Fibroblast of peridontal ligament (primary cell): Measurements from ENCODE around the gene IDUA.

Experiments
- DNase-seq: peaks from one replicate; pipeline ENCODE4 v3.0.0-alpha.2; 2010; ENCODE audit errors: extremely low read depth

IDUA gene

DNA sequence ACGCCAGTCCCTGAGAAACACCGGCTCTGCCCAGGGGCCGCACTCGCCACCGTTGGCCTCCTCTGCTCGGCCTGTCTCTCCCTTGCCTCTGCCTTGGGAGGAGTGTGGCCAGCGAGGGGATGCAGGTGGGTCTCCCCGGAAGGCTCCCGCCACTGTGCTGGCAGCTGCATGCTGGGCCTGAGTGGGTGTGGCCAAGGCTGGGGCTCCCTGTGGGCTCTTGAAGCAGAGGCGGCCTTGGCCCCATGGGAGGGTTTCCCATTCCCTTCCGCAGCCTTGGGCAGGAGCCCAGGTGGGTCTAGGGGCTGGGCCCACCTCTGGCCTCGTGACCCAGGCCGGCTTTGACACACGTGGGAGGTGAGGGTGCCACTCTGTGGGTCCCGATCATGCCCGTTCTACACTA, 43.7 kb downstream of the IDUA start:
- DNase-seq: no peak

DNA sequence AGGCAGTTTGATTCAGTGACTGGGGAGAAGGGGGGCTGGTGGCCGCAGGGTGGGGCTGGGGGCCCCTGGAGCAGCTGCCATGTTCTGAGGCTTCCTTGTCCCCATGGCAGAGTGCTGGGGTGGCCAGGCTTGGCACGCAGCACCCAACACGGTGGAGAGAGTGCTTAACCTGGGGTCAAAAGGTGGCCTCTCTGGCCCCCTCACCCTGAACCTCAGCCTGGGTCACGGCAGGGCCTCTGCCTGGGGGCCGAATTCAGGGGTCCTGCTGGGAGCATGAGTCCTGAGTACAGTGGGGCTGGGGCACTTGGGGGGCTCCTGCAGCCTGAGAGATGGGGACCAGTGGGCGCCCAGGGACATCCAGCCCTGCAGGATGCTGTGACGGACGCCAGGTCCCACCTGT, 44.5 kb downstream of the IDUA start:
- DNase-seq: no peak

DNA sequence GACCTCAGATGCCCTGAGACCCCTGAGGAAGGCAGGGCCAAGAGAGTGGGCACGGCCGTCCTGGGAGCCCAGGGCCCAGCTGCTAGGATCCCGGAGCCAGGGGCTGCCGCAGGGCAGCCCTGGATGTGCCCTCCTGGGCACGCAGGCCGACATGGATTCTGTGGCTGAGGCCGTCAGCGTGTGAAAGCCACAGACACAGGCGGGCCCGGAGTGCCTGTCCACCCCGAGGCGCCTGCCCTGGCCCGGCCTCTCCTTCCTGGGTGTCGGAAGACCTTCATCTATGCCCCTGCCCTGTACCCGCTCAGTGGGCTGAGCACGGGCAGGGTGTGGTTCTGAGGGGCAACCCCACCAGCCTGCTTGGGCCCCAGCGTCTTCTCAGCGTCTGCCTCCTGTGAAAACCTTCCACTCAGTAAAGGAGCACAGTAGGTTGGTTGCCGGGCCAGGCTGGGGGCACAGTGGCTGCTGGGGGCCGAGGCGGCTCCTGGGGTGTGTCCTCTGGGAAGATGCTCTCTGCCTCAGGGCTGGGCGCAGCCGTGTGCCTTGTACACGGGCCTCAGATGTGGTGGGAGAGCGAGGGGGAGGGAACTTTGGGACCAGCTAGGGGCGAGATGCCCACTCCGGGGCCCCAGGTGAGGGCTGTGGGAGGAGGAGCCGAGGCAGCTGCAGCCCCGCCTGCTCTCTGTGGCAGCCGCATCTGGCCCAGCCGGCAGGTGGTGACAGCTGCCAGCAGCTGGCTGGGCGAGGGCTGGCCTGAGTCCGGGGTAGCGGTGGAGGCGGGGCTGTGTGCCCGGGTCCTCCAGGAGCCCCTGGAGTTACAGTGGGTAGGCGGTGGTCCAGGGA, 45.3 kb downstream of the IDUA start:
- DNase-seq: no peak

DNA sequence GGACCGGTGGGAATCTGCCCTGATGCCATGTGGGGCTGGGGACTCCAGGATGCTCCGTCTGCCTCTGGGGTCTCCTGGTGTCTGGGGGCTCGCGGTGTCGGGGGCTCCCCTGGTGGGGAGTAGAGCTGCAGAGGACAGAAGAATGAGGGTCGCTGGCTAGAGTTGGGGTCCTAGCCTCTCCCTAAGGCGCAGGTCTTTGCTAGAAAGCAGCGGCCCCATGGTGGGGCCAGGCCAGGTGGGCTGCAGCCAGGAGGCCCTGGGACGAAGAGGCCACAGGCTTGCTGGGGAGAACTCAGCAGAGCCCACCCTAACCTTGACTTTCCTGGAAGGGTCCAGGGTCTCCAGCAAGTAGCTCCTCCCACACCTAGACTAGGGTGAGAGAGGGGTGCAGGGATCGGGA, 46.0 kb downstream of the IDUA start:
- no peak for DNase-seq

DNA sequence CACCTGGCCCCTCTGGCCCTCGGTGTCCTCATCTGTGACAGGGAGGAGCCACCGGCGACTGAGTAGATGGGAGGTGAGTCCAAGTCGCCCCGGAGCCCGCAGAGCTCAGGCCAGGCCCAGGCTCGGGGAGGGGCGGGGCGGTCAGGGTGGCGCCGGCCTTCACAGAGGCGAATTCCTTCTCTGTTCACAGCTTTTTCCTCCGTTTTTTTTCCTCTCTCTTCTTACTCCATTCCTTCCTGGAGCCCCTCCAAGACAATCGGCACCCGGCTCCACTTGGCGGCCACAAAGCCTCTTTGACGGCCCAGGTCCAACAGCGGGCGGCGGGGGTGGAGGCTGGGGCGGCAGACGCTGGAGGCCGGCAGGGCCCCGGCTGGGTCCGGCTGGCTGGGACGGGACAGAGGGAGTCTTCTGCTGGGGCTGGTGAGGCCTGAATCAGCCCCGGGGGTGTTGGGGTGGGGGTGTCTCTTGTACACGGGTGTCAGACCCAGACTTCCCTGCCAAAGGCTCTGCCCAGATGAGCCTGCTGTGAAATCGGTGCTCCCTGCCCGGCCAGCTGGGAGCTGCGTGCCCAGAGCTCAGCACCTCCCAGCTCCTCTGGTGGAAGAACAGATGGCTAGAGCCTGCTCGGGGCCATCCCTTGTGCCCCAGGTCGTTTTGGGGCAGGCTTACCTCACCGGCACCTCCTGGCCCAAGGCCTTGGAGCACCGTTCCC, 47.2 kb downstream of the IDUA start:
- peak; percentile 78 for DNase-seq

DNA sequence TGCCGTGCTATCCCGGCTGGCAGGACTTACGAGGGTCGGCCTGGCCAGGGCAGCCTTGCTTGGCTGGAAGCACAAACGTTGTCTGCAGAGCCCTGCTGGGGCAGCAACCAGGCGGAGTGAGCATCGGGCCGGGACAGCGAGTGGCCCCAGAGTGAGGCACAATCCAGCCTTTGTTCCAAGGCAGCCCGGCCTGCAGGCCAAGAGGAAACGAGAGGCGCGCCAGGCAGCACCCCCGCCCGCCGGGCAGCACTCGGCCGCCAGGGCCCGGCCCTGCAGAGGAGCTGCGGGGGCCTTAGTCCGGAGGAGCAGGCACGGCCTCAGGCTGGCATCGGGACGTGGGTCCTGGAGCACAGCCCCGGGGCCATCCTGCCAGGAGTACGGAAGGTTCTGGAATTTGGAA, 48.7 kb downstream of the IDUA start:
- DNase-seq: no peak

DNA sequence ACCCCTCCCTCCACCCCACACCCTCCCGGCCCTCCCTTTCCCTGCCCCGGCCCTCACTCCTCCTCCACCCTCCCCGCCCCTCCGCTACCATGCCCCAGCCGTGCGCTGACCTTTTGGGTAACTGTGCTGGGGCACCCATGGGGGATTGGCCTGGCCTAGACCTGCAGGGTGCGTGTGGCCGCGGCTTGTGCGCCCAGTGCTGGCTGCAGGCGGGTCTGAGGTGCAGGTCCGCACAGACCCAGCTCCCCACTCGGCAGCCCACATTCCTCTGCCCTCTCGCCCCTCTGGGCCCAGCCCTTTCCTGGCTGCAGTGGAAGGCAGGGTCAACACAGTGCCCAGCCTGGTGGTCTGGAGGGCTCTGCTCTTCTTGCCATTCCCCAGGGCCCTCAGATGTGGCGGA, 49.3 kb downstream of the IDUA start:
- DNase-seq: no peak

DNA sequence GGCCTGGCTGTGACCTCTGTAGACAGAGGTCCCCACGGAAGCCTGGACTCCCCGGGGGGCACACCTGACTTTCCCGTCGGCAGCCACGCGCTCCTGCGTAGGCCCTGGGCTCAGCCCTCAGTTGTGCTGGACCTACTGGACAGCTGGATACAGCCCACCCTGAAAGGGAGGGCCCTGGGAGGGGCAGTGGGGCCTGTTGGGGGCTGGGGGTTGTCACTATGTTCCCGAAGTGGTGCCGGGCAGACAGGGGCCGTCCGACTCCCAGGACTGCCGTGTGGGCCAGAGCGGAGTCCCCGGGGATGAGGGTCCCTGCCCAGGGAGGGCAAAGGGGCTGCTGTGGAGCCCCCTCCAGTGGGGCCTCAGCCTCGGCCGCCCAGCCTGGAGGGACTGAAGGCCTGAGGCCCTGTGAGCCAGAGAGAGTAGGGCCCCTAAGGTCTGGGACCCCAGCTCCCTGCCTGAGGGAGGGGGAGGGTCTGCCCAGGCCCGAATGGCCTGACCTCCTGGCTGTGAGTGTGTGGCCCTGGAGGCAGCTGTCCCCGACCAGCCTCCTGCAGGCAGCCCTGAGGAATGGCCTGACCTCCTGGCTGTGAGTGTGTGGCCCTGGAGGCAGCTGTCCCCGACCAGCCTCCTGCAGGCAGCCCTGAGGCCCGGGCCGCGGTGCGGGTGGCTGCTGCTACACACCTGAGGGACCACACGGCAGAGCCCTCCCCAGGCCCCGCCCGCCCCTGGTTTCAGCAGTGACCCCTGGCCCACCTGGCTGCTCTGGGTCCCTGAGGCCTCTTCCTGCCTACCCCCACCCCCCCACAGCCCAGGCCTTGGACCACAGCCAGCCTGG, 50.3 kb downstream of the IDUA start:
- no peak for DNase-seq

DNA sequence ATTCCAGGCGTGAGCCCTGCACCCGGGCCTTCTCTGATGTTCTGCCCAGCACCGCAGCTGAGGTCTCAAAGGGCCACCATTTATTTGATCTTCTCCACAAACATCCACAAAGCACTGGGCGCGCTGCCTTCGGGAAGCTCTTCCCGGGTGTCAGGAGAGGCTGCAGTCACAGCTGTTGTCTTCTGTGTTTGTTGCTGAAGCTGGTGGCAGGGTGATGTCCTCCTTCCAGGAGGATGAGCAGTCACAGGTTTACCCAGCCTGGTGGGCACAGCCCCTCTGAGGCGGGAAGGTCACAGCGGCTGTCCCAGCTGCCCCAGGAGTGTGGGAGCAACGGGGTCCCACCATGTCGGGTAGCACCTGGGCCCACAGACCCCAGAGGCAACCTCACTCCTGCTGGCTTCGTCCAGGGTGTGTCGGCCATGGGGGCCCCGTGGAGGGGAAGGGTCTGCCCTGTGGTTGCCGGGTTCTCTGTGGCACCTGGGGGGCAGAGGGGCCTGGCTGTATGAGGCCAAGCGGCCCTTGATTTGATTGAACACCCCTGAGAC, 52.2 kb downstream of the IDUA start:
- DNase-seq: no peak

DNA sequence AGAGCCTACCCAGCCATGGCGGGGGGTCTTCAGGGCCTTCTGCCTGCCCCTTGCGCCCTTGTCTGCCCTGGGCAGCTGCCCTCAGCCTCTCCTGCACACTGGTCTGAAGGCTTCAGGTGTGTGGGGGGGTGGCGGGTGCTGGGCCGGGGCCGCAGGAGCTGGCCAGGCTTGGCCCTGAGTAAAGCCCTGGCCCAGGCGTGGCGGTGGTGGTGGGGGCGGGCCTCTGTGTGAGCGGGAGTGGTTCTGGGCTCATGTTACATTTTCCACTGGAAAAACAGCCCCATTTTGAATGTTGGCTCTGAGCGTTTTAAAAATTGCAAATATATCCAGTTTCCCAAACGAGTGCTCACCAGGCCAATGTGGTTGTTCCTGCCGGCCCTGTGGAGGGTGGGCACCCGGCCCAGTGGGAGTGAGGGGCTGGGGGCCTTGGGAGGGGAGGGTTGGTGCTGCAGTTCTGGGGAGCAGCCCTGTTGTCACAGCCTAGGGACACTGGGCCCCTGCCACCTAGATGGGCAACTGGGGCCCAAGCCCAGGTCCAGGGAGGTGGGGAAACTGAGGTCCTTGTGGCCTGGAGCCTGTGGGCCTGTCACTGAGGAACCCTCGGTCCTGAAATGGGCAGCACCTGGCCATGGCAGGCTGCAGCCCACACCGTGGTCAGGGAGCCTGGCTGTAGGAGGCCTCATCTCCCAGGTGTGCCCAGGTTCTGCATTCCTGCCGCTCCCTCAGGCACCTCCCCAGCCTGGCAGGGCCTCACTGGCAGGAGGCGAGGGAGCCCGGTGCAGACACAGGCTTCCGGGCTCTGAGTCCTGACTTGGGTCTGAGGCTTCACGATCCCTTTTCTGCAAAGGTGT, 52.9 kb downstream of the IDUA start:
- peak; percentile 66 for DNase-seq

DNA sequence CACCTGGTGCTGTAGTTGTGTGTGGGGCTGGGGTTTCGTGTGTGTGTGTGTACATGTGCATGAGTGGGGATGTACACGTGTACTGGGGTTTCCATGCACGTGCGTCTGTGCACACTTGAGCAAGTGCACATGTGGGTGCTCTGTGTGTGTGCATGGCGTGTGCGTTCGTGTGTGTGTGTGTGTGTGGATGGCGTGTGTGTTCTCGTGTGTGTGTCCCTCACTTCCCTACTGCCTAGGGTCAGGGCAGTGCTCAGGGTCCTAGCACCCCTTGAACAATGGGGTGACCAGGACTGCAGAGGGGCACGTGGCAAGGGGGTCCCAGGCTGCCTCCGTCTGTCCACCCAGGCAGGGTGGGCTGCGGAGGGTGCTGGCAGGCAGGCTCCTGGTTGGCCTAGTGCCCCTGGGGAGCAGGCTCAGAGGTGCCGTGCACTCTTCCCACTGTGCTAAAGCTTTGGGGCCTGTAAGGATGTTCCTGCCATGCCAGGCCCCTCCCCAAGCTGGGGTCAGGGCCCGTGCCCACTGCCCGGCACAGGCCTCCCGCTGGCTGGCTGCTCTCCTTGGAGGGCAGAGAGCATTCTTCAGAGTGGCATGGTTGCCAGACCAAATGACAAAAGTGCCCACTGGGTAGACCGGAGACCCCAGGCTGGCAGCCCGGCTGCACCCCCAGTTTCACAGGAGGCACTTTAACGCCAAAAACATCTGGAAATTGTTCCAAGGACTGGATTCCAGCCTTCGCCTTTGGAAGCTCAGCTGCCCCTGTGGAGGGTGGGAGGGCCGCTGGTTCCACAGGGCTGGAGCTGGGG, 53.7 kb downstream of the IDUA start:
- no peak for DNase-seq

DNA sequence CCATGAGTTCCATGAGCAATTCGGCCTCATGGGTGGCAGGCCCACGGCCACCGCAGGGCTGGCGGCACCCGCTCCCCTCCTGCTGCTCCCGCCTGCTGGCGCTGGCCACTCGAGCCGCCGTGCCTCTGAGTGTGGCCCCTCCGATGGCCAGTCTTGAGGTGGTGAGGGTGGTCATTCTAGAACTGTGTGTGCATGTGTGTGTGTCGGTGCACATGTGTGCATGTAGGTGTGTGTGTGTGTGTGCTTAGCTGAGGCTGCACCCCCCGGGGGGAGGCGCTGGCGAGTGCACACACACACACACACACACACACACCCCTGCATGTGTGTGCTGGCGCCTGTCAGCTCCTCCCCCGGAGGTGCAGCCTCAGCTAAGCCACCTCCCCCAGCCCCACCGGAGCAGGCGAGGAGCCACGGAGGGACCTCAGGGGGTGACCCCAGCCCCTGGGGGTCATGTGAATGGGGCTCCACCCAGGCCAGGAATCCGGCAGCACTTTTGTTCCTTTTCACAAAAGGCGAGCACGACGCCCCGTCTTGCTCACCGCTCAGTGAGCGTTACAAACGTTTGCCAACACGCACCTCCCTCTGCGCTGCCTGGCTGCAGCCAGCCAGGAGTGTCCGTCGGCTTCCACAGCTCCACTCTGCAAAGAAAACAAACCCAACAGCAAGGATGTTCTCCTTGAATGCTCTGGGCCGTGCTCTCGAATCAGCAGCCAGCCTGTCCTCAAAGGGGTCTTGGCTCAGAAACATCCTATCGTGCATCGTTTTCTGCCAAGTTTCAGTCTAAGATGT, 54.5 kb downstream of the IDUA start:
- peak; percentile 61 for DNase-seq

DNA sequence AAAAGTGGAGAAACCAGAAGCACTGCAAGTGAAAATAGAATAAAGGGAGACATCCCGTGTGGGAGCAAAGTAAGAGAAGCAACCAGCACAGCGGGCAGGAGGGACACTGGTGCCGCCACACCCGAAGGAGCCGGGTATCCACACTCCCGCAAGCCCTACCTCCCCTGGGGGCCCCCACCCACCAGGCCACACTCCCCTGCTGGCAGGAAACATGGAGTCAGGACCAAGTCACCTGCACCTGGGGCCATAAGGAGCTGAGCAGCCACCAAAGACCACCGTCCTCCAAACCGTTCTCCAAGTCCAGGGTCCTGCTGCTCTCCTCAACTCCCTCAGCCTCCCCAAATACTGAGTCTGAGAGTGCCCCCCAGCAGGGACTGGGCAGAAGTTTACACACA, 55.1 kb downstream of the IDUA start:
- no peak for DNase-seq

DNA sequence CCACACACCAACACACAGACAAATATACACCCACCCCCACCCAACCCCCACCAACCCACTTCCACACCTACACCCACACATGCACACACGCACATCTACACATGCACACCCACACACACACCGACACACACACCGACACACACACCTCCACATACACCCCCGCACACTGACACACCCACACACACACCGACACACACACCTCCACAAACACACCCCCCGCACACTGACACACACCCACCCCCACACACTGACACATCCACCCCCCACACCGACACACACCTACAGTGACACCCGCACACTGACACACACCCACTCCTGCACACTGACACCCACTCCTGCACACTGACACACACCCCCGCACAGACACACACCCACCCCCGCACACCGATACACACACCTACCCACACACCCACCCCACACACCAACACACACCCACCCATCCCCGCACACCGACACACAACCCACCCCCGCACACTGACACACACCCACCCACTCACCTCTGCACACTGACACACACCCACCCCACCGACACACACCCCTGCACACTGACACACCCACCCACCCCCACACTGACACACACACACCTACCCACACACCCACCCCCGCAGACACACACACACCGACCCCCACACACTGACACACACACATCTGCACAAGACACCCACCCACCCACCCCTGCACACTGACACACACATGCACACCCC, 55.7 kb downstream of the IDUA start:
- no peak for DNase-seq

DNA sequence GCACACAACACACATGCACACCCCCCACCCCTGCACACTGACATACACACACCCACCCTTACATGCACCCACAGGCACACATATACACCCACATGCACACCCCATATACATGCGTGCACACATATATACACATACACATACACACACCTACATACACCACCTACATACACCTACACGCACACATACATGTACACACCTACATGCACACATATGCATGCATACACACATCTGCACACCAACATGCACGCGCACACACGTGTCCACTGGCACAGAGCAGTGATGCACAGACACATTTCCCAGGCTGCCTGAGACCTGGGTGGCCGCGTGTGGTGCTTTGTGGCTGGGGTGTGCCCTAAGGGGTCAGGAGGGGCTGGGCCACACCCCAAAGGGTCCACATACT, 56.3 kb downstream of the IDUA start:
- DNase-seq: no peak

DNA sequence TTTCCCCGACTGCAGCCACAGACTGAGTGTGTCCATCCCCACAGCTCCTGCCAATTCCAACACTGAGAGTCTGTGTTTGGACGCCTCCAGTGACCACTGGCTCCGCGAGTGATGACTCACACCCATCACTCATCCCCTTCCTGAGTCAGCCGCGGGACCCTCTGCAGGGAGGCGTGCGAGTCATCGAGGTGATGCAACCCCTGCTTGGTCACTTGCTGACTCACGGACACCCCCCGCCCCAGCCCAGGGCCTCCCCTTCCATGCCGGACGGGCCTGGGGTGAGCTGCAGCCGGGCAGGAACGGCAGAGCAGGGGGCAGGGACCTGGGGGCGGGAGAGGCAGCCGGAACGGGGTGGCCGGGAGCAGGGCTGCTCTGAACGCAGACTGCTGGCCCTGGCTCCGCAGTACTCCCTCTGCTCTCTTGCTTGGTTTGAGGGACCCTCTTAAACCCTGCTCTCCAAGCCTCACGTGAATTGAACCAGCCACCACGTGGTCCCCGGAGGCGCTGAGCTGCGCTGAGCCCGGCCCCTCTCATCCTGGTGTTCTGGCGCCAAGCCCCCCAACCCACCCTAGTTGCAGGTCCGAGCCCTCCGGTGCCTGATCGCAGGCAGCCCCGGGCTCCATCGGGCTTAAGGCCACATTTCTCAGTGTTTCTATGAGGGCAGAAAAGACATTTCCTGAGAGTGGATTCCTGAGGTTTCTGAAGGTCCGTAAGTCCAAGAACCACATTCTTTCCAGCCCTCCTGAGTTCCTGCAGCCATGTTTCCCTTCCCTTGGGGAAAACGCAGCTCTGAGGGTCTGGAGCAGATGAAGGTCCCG, 57.0 kb downstream of the IDUA start:
- peak; percentile 99 for DNase-seq

DNA sequence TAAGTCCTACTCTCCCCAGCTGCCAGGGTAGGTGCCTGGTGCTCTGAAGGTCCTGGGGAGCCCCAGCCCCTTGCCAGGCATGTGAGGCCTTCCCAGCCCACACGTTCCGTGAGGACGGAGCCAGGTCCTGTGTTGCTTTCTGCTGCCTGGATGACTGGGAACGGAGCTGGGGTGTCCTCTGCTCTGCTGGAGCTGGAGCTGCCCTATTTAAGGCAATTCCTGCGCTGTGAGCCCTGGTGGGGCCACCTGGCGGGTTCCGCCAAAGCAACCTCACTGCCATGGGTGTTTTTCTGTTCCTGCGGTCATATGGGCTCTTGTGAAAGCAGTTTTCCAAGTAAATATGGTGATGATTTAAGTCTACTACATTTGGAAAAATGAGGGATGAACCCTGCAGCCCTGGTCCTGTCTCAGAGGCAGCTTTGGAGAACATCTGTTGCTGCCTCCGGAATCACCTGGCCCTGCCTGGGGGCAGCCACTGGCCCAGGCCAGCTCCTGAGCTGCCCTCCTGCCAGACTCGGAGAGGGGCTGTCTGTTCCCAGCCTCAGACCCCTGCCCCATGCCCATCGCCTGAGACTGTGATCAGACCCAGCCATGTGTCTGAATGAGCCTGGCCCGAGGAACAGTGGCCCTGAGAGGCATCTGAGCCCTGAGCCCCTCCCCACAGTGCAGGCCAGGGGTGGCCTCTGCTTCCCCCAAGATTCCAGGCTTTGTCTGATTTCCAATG, 57.8 kb downstream of the IDUA start:
- DNase-seq: no peak
